Activated naive CD4-positive, alpha-beta T cell treated with anti-CD3 and anti-CD28 coated beads, Interleukin-2, amount 50 U/mL, for 16 hours (primary cell): Measurements from ENCODE around the gene CLEC2D.
"Not testable (repeated sequence)": the region's sequence is repeated elsewhere in the genome, so short reads cannot be mapped to it uniquely, and the experiment has no call there.

Experiments used
- DNase-seq: peaks from one replicate; pipeline ENCODE4 v3.0.0-alpha.2; 2020

The CLEC2D gene

GRCh38 chr12:9661720-9662119, 7.8 kb upstream of the CLEC2D start:
- no peak for DNase-seq

GRCh38 chr12:9662488-9662887, 7.0 kb upstream of the CLEC2D start:
- DNase-seq: no peak

- peak; percentile 34 for DNase-seq
Measured at GRCh38 chr12:9667403-9668160, 1.9 kb upstream of the CLEC2D start.

- DNase-seq: no peak
Measured at GRCh38 chr12:9668161-9669018, 1.1 kb upstream of the CLEC2D start.

GRCh38 chr12:9669019-9669326, 540 bp upstream of the CLEC2D start:
- no peak for DNase-seq

- not testable (repeated sequence) for DNase-seq
Measured at GRCh38 chr12:9672340-9672739, 2.8 kb downstream of the CLEC2D start.

GRCh38 chr12:9673404-9674225, 4.1 kb downstream of the CLEC2D start:
- peak; percentile 57 for DNase-seq

- no peak for DNase-seq
Measured at GRCh38 chr12:9674226-9674590, 4.7 kb downstream of the CLEC2D start.

- DNase-seq: not testable (repeated sequence)
Measured at GRCh38 chr12:9682508-9682907, 13.0 kb downstream of the CLEC2D start.

GRCh38 chr12:9682949-9683348, 13.4 kb downstream of the CLEC2D start:
- DNase-seq: not testable (repeated sequence)

GRCh38 chr12:9685366-9685765, 15.9 kb downstream of the CLEC2D start:
- DNase-seq: not testable (repeated sequence)

- DNase-seq: no peak
Measured at GRCh38 chr12:9685915-9686314, 16.4 kb downstream of the CLEC2D start.

- no peak for DNase-seq
Measured at GRCh38 chr12:9687228-9687627, 17.7 kb downstream of the CLEC2D start.

- DNase-seq: no peak
Measured at GRCh38 chr12:9692909-9693308, 23.4 kb downstream of the CLEC2D start.

GRCh38 chr12:9694241-9694640, 24.7 kb downstream of the CLEC2D start:
- no peak for DNase-seq

- DNase-seq: not testable (repeated sequence)
Measured at GRCh38 chr12:9695150-9695549, 25.6 kb downstream of the CLEC2D start.

GRCh38 chr12:9695661-9696060, 26.1 kb downstream of the CLEC2D start:
- DNase-seq: not testable (repeated sequence)

- no peak for DNase-seq
Measured at GRCh38 chr12:9697619-9698018, 28.1 kb downstream of the CLEC2D start.

GRCh38 chr12:9698681-9699080, 29.2 kb downstream of the CLEC2D start:
- DNase-seq: no peak

- no peak for DNase-seq
Measured at GRCh38 chr12:9699269-9699897, 29.9 kb downstream of the CLEC2D start.

GRCh38 chr12:9699898-9700605, 30.5 kb downstream of the CLEC2D start:
- no peak for DNase-seq

GRCh38 chr12:9700606-9700956, 31.1 kb downstream of the CLEC2D start:
- no peak for DNase-seq
